AG04450 (cell line): Measurements from ENCODE around the gene CXXC4. TPM values are rescaled to one million over a fixed set of nuclear protein-coding genes. Genes with fewer than 3 reads are reported as not detected.

Experiments used
- CTCF ChIA-PET: fragments of 300-600, 350-600 bp; formaldehyde crosslinking; extraction: SDS; loops from one replicate; lab custom pipeline; 2022; ENCODE audit warnings: antibody characterized with exemption, inconsistent platforms; lab: Charles Lee
- POLR2A ChIA-PET: fragments of 350-600 bp; formaldehyde crosslinking; extraction: SDS; loops from one replicate; lab custom pipeline; 2021; ENCODE audit warnings: antibody characterized with exemption, inconsistent platforms; lab: Yijun Ruan, JAX
- DNase-seq: peaks from one replicate; pipeline ENCODE4 v3.0.0-alpha.2; 2011; ENCODE audit warnings: low read depth, low spot score
- H3K27ac ChIP-seq: one replicate; pipeline ENCODE4 v1.5.1; 2012; ENCODE audit warnings: low read depth, low read length, control low read depth
- H3K27me3 ChIP-seq: one replicate; pipeline ENCODE4 v1.6.0; 2012; ENCODE audit warnings: low read length; ENCODE audit not compliant: control insufficient read depth, insufficient read depth
- H3K4me3 ChIP-seq: 2 replicates; pipeline ENCODE4 v1.5.1; 2011; ENCODE audit warnings: mild to moderate bottlenecking, low read depth, low read length, control low read depth
- H3K9me3 ChIP-seq: 2 replicates; pipeline ENCODE4 v1.5.1; 2012; ENCODE audit warnings: low read length; ENCODE audit not compliant: control insufficient read depth, insufficient read depth
- CTCF ChIP-seq: IDR thresholded peaks from 2 replicates; pipeline ENCODE4 v1.5.1; 2011; ENCODE audit warnings: low read depth, low read length, control low read depth, inconsistent platforms
- polyA plus RNA-seq: library from polyadenylated mRNA; depleted of rRNA; stranded (reverse); fragments of >200 nt; gene quantifications from 2 replicates; pipeline ENCODE4 v1.2.3, GENCODE V29; 2011

CXXC4 gene
- polyA plus RNA-seq, 1 experiment: 0.02 TPM

GRCh38 chr4:104486716-104487504, 7.8 kb downstream of the CXXC4 start:
- no peaks in the 10 kb centered on the region for H3K9me3 ChIP-seq
- CTCF ChIA-PET: no interaction called here
- no peak for TF ChIP-seq CTCF
- no peak overlapping the region for H3K4me3 ChIP-seq
- H3K27ac ChIP-seq: no peak overlapping the region
- POLR2A ChIA-PET: no interaction called here
- no peak for DNase-seq
- H3K27me3 ChIP-seq: no peaks in the 10 kb centered on the region

- DNase-seq: no peak
- no peak for TF ChIP-seq CTCF
- Histone ChIP-seq H3K27me3 (no peaks in the 10 kb centered on the region), H3K27ac (no peak overlapping the region), H3K4me3 (no peak overlapping the region), H3K9me3 (no peaks in the 10 kb centered on the region)
- ChIA-PET POLR2A (no interaction called here), CTCF (no interaction called here)
Measured at GRCh38 chr4:104475652-104476051, 19.0 kb downstream of the CXXC4 start.

- no peaks in the 10 kb centered on the region for H3K27me3 ChIP-seq
- H3K4me3 ChIP-seq: no peak overlapping the region
- ChIA-PET CTCF (interaction anchor here (0.6 kb wide), 1 partner anchor 22 kb away, joined by 8 read pairs; the partner anchor contains the start of gene CXXC4), POLR2A (no interaction called here)
- no peak overlapping the region for H3K27ac ChIP-seq
- no peaks in the 10 kb centered on the region for H3K9me3 ChIP-seq
- no peak for TF ChIP-seq CTCF
- DNase-seq: no peak
Measured at GRCh38 chr4:104472766-104473165, 21.9 kb downstream of the CXXC4 start.

- H3K4me3 ChIP-seq: no peak overlapping the region
- no peaks in the 10 kb centered on the region for H3K9me3 ChIP-seq
- no peak overlapping the region for H3K27ac ChIP-seq
- no peak for TF ChIP-seq CTCF
- no peaks in the 10 kb centered on the region for H3K27me3 ChIP-seq
- DNase-seq: no peak
- ChIA-PET CTCF (no interaction called here), POLR2A (no interaction called here)
Measured at GRCh38 chr4:104470770-104471169, 23.9 kb downstream of the CXXC4 start.

GRCh38 chr4:104469794-104470193, 24.9 kb downstream of the CXXC4 start:
- no peak for TF ChIP-seq CTCF

More at GRCh38 chr4:104469794-104470193, 24.9 kb downstream of the CXXC4 start:
- Histone ChIP-seq H3K27me3 (no peaks in the 10 kb centered on the region), H3K4me3 (no peak overlapping the region), H3K27ac (no peak overlapping the region), H3K9me3 (no peaks in the 10 kb centered on the region)
- POLR2A ChIA-PET: no interaction called here
- CTCF ChIA-PET: interaction anchor here (0.6 kb wide), 1 partner anchor 119 kb away, joined by 7 read pairs; no protein-coding TSS in a partner anchor
- DNase-seq: no peak
